Mesodermal cell (in vitro differentiated cells): ENCODE measurements around the gene CACNA1C.

Source experiments
- H3K27ac ChIP-seq: 2 replicates; pipeline ENCODE4 v1.7.0; 2013; ENCODE audit warnings: mild to moderate bottlenecking, low read depth, low read length, moderate library complexity; ENCODE audit not compliant: severe bottlenecking
- H3K36me3 ChIP-seq: 2 replicates; pipeline ENCODE4 v1.7.1; 2013; ENCODE audit warnings: mild to moderate bottlenecking, low read length, moderate library complexity; ENCODE audit not compliant: control insufficient read depth, insufficient read depth
- H3K4me1 ChIP-seq: one replicate; pipeline ENCODE4 v1.7.1; 2013; ENCODE audit warnings: mild to moderate bottlenecking, low read length; ENCODE audit not compliant: insufficient read depth, control insufficient read depth, poor library complexity, severe bottlenecking
- H3K4me3 ChIP-seq: 2 replicates; pipeline ENCODE4 v1.7.0; 2013; ENCODE audit warnings: low read length, control low read depth, mild to moderate bottlenecking; ENCODE audit not compliant: insufficient read depth, poor library complexity, severe bottlenecking; ENCODE audit errors: extremely low read depth
- H3K9me3 ChIP-seq: 2 replicates; pipeline ENCODE4 v1.7.1; 2013; ENCODE audit warnings: mild to moderate bottlenecking, low read length, moderate library complexity; ENCODE audit not compliant: control insufficient read depth
- WGBS, 2 experiments: methylation state at CpG; one replicate each; pipeline ENCODE4 v1.1.5; 2013; ENCODE audit warnings: missing lambda C conversion rate in 2 of 2; ENCODE audit not compliant: insufficient coverage in 2 of 2; 5-methylcytosine and 5-hydroxymethylcytosine counted together

Gene CACNA1C

GRCh38 chr12:2609020-2609419 lies 556.2 kb downstream of the CACNA1C start:
- Histone ChIP-seq H3K4me1 (no peaks in the 10 kb centered on the region), H3K27ac (no peak overlapping the region), H3K36me3 (peaks cover 7% of the 10 kb centered on the region), H3K4me3 (no peak overlapping the region), H3K9me3 (no peaks in the 10 kb centered on the region)
- 88 to 92% methylated on average over 8 to 11 of the region's 12 CpGs for WGBS, 2 experiments

- WGBS, 2 experiments = 82 to 100% methylated on average over 8 to 11 of the region's 11 CpGs
- Histone ChIP-seq H3K36me3 (peaks cover 7% of the 10 kb centered on the region), H3K9me3 (no peaks in the 10 kb centered on the region), H3K4me1 (no peaks in the 10 kb centered on the region), H3K27ac (no peak overlapping the region), H3K4me3 (no peak overlapping the region)
Measured at GRCh38 chr12:2610358-2610757, 557.6 kb downstream of the CACNA1C start.

- Histone ChIP-seq H3K9me3 (no peaks in the 10 kb centered on the region), H3K4me1 (peaks cover 6% of the 10 kb centered on the region), H3K36me3 (peaks cover 7% of the 10 kb centered on the region), H3K4me3 (no peak overlapping the region), H3K27ac (no peak overlapping the region)
- WGBS, 2 experiments = 80 to 84% methylated on average over 10 to 11 of the region's 12 CpGs
Measured at GRCh38 chr12:2613326-2614073, 560.7 kb downstream of the CACNA1C start.

- Histone ChIP-seq H3K4me3 (no peak overlapping the region), H3K27ac (no peak overlapping the region), H3K36me3 (peaks cover 7% of the 10 kb centered on the region), H3K4me1 (peaks cover 6% of the 10 kb centered on the region), H3K9me3 (no peaks in the 10 kb centered on the region)
Measured at GRCh38 chr12:2614341-2614740, 561.6 kb downstream of the CACNA1C start.

- WGBS, 2 experiments = 80 to 84% methylated on average over 8 to 10 of the region's 14 CpGs
- Histone ChIP-seq H3K27ac (no peak overlapping the region), H3K9me3 (no peaks in the 10 kb centered on the region), H3K4me1 (peaks cover 6% of the 10 kb centered on the region), H3K36me3 (peaks cover 5% of the 10 kb centered on the region), H3K4me3 (no peak overlapping the region)
Measured at GRCh38 chr12:2615665-2616402, 563.0 kb downstream of the CACNA1C start.

GRCh38 chr12:2616763-2617162 lies 564.0 kb downstream of the CACNA1C start:
- no peak overlapping the region for H3K27ac ChIP-seq
- H3K4me1 ChIP-seq = peaks cover 6% of the 10 kb centered on the region
- 84 to 85% methylated on average over 10 of the region's 10 CpGs for WGBS, 2 experiments
- peaks cover 5% of the 10 kb centered on the region for H3K36me3 ChIP-seq
- no peak overlapping the region for H3K4me3 ChIP-seq
- H3K9me3 ChIP-seq = no peaks in the 10 kb centered on the region

GRCh38 chr12:2617365-2617764 lies 564.6 kb downstream of the CACNA1C start:
- no peaks in the 10 kb centered on the region for H3K9me3 ChIP-seq
- 92 to 97% methylated on average over 7 to 8 of the region's 8 CpGs for WGBS, 2 experiments
- peaks cover 6% of the 10 kb centered on the region for H3K4me1 ChIP-seq
- H3K4me3 ChIP-seq = no peak overlapping the region
- H3K27ac ChIP-seq = no peak overlapping the region
- peaks cover 5% of the 10 kb centered on the region for H3K36me3 ChIP-seq

GRCh38 chr12:2618291-2618995 lies 565.7 kb downstream of the CACNA1C start:
- Histone ChIP-seq H3K4me1 (peaks cover 6% of the 10 kb centered on the region), H3K4me3 (no peak overlapping the region), H3K36me3 (no peaks in the 10 kb centered on the region), H3K27ac (no peak overlapping the region), H3K9me3 (no peaks in the 10 kb centered on the region)
- WGBS, 2 experiments = 88 to 90% methylated on average over 10 to 11 of the region's 12 CpGs

GRCh38 chr12:2619136-2619535 lies 566.3 kb downstream of the CACNA1C start:
- no peak overlapping the region for H3K4me3 ChIP-seq
- H3K36me3 ChIP-seq = no peaks in the 10 kb centered on the region
- no peak overlapping the region for H3K27ac ChIP-seq
- peaks cover 6% of the 10 kb centered on the region for H3K4me1 ChIP-seq
- WGBS, 2 experiments = 99 to 100% methylated on average over 3 to 4 of the region's 5 CpGs
- no peaks in the 10 kb centered on the region for H3K9me3 ChIP-seq

- 91 to 96% methylated on average over 4 to 6 of the region's 6 CpGs for WGBS, 2 experiments
- H3K9me3 ChIP-seq = no peaks in the 10 kb centered on the region
- H3K36me3 ChIP-seq = no peaks in the 10 kb centered on the region
- peaks cover 8% of the 10 kb centered on the region for H3K4me1 ChIP-seq
- no peak overlapping the region for H3K27ac ChIP-seq
- H3K4me3 ChIP-seq = no peak overlapping the region
Measured at GRCh38 chr12:2622460-2622859, 569.7 kb downstream of the CACNA1C start.
